Measurements from ENCODE around the gene KIF1B.
"Not testable (repeated sequence)": the region's sequence is repeated elsewhere in the genome, so short reads cannot be mapped to it uniquely, and the experiment has no call there.

KIF1B gene

GRCh38 chr1:10398278-10398733, 187.9 kb downstream of the KIF1B start:
- no peak for DNase-seq

- DNase-seq, result peak; percentile 100
Observed at GRCh38 chr1:10398734-10399443, 188.5 kb downstream of the KIF1B start, which contains the start of gene PGD. PGD (plus strand) TSS chr1:10399064; CDS start chr1:10399118, 54 bp downstream.

DNA sequence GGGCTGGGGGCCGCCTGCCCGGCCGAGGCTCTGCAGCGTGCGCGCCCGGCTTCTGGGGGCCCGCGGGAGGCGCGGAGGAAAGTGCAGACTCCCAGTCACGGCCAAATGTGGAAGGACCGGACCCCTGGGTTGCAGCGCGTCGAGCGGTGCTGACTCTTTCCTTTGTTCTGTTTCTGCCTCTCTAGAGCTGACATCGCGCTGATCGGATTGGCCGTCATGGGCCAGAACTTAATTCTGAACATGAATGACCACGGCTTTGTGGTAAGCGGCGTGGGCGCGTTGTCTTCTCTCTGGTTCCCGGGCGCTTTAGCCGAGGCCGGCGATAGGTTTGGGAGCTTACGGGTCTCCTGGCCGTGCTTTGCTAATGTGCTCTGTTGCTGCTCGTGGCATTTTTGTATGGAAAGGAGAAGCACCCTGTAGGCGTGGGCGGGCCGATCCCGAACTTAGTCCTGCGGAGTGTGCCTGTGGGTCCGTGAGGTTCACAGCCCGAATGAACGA, 189.1 kb downstream of the KIF1B start:
- DNase-seq, result peak; percentile 73

DNA sequence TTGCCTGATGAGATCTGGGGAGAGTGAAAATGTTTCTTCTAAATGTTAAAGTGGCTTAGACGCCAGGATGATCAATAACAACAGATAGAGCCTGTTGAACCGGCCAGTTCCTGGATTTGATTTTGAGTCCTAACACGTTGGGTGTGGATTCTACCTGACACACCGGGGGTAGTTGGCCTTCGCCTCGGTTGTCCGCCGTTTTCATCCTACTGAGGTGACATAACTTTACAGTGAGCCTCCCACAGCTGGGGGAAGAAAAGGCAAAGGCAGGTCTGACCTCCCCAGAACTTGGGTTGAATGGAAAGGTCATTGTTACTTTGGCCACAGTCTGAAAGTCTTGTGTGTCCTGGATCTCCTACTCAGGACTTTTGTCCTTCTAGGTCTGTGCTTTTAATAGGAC, 189.6 kb downstream of the KIF1B start:
- DNase-seq, result no peak

DNA sequence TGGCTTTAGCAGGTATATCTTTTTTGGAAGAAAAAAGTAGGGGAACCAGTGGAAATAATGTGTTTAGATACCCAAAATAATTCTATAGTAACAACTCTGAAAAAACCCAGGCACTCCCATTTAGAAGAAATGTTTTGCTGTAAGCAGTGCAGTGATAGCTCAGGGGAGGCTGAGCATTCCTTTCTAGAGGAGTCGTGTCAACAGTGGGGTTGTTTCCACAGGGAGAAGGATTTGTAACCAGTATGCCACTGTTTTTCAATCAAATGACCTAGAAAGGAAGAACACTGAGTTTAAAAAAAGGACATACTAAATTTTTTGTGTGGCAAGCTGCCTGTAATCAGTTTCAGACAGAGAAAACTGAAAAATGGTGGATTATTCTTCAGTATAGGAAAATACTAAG, 190.9 kb downstream of the KIF1B start:
- DNase-seq, result no peak

DNA sequence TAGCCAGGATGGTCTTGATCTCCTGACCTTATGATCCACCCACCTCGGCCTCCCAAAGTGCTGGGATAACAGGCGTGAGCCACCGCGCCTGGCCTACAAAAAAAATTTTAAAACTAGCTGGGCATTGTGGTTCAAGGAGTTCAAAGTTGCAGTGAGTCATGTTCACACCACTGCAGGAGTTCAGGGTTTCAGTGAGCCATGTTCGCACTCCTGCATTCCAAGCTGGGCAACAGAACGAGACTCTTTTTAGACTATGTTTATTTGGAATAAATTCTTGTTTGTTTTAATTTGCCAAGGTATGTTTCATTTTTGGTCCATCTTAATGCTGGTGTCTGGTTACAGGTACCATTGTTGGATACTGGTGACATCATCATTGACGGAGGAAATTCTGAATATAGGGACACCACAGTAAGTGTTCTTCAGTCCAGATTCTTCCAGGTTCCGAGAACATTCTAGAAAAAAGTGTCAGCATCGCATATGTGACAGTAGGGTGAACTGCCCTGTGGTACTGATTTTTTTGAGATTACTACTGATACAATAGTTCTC, 192.4 kb downstream of the KIF1B start:
- DNase-seq, result no peak

DNA sequence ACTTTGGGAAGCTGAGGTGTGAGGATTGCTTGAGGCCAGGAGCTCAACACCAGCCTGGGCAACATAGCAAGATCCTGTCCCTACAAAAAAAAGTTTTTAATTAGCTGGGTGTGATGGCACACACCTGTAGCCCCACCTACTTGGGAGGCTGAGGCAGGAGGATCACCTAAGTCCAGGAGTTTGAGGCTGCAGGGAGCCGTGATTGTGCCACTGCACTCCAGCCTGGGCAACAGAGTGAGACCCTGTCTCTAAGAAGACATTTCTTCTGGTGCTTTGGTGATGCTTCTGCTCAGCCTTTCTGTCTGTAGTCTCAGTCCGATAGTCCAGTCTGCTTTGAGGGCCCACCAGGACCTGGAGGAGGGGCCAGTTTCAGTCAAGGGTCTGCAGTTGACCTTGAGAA, 196.8 kb downstream of the KIF1B start:
- DNase-seq, result no peak

DNA sequence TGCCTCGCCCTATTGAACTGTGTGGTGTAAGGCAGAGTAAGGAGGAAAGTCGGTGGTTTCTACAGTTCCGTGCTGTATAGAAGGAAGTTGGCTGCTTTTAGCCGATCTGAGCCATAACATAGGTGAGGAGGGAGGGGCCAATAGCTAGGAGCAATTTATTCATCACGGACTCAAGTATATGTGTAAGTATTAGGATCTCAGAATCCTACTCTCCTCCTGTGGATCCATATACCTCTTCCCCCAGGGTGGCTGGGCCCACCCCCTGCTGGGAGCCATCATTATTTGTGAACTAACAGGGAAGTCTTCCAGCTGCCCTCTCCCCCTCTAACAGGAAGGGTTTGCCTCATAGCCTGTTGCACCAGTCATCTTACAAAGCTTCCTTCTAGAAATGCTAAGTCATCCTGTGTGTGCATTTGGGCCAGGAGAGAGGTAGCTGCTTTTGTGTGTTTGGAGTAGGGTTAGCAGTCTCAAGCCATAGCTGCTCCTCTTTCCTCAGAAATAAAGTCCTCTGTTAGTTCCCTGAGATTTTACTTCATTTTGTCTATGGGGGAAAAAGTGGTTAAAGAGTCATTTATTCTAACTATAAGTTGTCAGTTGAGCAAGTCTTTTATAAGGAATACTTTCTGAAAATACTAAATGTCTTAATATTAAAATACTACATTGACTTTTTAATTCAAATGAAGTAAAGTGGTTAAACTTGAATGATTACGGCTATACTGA, 205.0 kb downstream of the KIF1B start:
- no peak for DNase-seq

GRCh38 chr1:10415967-10416366, 205.6 kb downstream of the KIF1B start:
- not testable (repeated sequence) for DNase-seq

GRCh38 chr1:10418741-10419140, 208.4 kb downstream of the KIF1B start:
- DNase-seq, result not testable (repeated sequence)

DNA sequence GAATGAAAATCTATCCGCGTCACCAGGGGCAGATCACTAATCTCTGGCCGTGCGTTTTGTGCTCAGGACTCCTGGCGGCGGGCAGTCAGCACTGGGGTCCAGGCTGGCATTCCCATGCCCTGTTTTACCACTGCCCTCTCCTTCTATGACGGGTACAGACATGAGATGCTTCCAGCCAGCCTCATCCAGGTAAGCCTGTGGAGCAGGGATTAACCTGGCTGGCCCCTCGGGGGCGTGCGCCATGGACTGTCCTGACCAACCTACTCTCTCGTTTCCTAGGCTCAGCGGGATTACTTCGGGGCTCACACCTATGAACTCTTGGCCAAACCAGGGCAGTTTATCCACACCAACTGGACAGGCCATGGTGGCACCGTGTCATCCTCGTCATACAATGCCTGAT, 209.0 kb downstream of the KIF1B start:
- DNase-seq, result no peak

DNA sequence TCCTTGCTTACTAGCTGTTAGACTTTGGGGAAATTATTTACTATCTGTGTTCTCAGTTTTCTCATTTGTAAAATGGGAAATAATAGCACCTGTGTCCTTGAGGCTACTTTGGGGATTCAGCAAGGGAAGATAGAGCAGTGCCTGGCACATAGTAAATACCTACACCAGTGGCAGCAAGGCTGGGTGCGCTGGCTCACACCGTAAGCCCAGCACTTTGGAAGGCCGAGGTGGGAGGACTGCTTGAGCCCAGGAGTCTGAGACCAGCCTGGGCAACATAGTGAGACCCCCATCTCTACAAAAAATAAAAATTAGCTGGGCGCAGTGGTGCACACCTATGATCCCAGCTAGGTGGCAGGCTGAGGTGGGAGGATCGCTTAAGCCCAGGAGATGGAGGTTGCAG, 211.3 kb downstream of the KIF1B start:
- no peak for DNase-seq

DNA sequence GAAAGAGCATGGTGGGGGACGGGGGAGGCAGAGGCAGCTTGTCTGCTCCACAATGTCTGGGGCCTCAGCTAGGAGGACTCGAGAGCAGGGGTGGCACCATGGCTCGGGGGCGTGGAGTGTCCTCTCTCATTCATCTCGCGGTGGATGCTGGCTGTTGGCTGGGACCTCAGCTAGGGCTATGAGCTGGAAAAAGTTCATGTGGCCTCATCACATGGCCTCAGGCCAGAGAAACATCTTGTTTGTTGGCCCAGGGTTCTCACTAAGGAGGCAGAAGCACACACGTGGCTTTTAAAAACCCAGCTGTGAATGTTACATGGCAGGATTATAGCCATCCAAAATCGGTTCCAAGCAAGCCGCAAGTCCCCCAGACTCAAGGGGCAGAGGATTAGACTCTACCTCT, 213.7 kb downstream of the KIF1B start:
- DNase-seq, result no peak

DNA sequence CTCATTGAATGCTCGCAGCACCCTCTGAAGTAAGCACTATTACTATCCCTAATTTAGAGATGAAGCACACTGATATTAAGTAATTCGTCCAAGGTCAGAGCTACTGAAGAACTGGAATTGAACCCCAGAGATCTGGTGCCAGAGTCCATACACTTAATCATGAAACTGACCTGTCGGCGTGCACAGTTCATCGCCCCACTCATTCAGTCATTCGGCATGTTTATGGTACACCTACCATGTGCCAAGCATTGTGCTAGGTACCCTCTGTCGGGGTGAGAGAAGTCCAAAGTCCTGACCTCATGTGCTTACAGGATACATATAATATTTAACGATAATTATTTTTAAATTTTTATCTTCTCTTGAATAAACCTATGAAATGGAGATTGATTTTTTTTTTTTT, 214.3 kb downstream of the KIF1B start:
- DNase-seq, result no peak

DNA sequence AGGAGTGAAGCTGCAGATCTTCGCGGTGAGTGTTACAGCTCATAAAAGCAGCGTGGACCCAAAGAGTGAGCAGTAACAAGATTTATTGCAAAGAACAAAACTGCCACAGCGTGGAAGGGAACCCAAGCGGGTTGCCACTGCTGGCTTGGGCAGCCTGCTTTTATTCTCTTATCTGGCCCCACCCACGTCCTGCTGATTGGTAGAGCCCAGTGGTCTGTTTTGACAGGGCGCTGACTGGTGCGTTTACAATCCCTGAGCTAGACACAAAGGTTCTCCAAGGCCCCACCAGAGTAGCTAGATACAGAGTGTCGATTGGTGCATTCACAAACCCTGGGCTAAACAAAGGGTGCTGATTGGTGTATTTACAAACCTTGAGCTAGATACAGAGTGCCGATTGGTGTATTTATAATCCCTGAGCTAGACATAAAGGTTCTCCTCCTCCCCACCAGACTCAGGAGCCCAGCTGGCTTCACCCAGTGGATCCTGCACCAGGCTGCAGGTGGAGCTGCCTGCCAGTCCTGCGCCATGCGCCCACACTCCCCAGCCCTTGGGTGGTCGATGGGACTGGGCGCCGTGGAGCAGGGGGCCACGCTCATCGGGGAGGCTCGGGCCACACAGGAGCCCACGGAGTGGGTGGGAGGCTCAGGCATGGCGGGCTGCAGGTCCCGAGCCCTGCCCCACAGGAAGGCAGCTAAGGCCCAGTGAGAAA, 215.6 kb downstream of the KIF1B start:
- not testable (repeated sequence) for DNase-seq

DNA sequence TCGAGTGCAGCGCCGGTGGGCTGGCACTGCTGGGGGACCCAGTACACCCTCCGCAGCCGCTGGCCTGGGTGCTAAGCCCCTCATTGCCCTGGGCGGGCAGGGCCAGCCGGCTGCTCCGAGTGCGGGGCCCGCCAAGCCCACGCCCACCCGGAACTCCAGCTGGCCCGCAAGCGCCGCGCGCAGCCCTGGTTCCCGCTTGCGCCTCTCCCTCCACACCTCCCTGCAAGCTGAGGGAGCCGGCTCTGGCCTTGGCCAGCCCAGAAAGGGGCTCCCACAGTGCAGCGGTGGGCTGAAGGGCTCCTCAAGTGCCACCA, 216.1 kb downstream of the KIF1B start:
- DNase-seq, result not testable (repeated sequence)

DNA sequence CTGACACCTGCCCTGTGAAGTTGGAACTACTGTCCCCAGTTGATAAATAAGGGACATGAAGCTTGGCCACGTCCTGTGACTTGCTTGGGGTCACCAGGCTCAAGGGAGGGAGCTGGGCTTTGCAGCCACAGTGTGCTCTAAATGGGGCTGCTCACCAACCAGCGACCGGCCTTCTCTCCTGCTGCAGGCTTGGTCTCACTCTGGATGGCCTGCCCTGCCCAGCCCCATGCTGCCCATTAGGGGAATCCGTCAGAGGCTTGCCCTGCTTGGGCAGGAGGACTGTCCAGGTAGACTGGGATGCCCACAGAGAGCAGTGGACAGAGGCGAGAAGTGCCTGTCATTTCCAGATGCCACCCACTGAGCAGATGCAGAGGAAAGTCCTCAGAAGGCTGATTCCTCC, 218.6 kb downstream of the KIF1B start:
- DNase-seq, result no peak

- no peak for DNase-seq
Observed at GRCh38 chr1:10429868-10430215, 219.5 kb downstream of the KIF1B start.

GRCh38 chr1:10430216-10431069, 220.1 kb downstream of the KIF1B start, which contains the start of gene CENPS:
CENPS (plus strand) TSS chr1:10430433; CDS start chr1:10430518, 85 bp downstream.
- DNase-seq, result peak; percentile 97

Measured in NCI-H510A (cell line).